Measurements from ENCODE around the gene AKT1S1. TPM values are rescaled to one million over a fixed set of nuclear protein-coding genes. Genes with fewer than 3 reads are reported as not detected.

Gene AKT1S1
- total RNA-seq, 2 donors from 2014 or later = 19.2 to 33.8 TPM

DNA sequence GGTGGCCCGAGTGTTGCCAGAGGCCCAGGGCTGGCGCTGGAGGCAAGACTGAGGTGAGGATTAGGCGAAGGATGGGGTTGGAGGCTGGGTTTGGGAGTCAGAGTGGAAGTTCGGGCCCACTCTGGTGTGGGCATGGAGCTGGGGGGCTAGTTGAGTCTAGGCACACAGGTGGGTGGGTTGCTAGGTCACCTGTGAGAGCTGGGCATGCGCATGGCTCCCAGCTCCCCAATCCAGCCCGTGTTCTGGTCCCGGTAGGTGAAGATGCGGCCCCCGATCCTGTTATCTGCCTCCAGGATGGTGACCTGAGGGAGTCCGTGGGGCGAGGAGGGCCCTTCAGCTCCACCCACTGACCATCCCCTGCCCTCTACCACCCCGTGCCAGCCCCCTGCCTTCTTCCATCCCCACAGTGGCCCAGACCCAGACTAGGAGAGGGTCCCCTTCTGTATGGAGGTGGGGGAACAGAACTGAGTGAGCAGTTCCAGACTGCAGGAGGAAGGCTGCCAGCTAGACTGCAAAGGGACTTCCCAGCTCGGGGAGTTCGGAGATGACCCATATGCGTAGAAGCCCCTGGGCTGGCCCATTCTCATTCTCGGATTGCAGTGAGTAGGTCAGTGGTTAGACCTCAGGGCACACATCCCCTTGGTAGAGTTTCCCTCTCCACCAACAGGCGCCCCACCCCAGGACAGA is 17.9 kb upstream of the AKT1S1 start:
- H3K27ac Mint-ChIP-seq = peak overlapping the region; percentile 100
- peak overlapping the region; percentile 96 for H3K4me3 Mint-ChIP-seq
- H3K27me3 Mint-ChIP-seq = no peaks in the 10 kb centered on the region
- peaks cover 54% of the 10 kb centered on the region for H3K4me1 Mint-ChIP-seq
- DNase-seq = peak; percentile 28 to 57 (median 50)
- peaks cover 3% of the 10 kb centered on the region for H3K36me3 Mint-ChIP-seq (ENCODE audit: low read depth)
- H3K9me3 ChIP-seq (ENCODE audit: control insufficient read depth, low read length, poor library complexity, severe bottlenecking) = no peaks in the 10 kb centered on the region
- peak; percentile 16 for ATAC-seq

DNA sequence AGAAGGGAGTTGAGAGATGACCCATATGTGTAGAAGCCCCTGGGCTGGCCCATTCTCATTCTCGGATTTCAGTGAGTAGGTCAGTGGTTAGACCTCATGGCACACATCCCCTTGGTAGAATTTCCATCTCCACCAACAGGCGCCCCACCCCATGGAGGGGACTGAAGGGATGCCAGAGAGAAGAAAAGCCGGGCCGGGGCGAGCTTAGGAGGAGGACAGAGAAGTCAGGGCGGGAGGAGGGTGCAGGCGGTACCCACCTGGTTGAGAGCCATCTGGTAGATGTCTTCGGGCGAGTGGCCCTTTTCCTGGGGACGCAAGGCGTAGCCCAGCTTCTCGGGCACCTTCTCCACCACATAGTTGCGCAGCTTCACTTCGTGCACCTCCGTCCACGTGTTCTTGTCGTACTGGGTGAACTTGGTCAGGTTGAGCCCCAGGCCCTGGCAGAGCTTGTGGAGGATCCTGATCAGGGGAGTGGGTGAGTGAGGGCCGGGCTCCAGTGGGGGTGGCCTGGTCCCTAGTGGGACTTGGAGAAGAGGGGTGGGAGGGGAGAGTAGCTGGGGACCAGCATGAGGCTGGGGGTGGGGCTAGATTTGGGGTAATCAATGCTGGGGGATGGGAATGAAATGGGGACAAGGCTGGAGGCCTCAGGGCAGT is 17.0 kb upstream of the AKT1S1 start:
- Mint-ChIP-seq H3K4me3 (peak overlapping the region; percentile 96), H3K4me1 (peaks cover 54% of the 10 kb centered on the region), H3K27ac (peak overlapping the region; percentile 100), H3K36me3 (ENCODE audit: low read depth) (peaks cover 3% of the 10 kb centered on the region), H3K27me3 (no peaks in the 10 kb centered on the region)
- ATAC-seq (no peak), DNase-seq (no peak)
- no peaks in the 10 kb centered on the region for H3K9me3 ChIP-seq (ENCODE audit: control insufficient read depth, low read length, poor library complexity, severe bottlenecking)

DNA sequence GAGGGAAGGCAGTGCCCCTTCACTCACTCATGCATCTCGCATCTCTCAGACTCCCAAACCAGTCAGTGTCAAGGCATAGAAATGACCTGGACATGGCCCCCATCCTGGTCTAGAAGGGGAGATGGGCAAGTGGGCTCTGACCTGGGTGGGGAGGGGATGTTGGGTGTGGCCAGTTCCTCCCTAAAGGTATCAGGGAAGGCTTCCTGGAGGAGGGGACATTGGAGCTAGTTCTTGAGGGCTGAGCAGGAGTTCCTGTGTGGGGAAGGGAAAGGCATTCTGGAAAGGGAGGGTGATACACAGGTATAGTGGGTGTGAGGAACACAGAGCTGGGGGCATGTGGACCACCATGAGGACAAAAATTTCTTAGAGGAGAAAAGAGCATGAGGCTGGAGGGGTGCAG is 15.6 kb upstream of the AKT1S1 start:
- Mint-ChIP-seq H3K4me3 (peak overlapping the region; percentile 66), H3K36me3 (ENCODE audit: low read depth) (peaks cover 3% of the 10 kb centered on the region), H3K4me1 (peaks cover 54% of the 10 kb centered on the region), H3K27me3 (no peaks in the 10 kb centered on the region), H3K27ac (peak overlapping the region; percentile 100)
- ATAC-seq (no peak), DNase-seq (no peak)
- no peaks in the 10 kb centered on the region for H3K9me3 ChIP-seq (ENCODE audit: control insufficient read depth, low read length, poor library complexity, severe bottlenecking)

DNA sequence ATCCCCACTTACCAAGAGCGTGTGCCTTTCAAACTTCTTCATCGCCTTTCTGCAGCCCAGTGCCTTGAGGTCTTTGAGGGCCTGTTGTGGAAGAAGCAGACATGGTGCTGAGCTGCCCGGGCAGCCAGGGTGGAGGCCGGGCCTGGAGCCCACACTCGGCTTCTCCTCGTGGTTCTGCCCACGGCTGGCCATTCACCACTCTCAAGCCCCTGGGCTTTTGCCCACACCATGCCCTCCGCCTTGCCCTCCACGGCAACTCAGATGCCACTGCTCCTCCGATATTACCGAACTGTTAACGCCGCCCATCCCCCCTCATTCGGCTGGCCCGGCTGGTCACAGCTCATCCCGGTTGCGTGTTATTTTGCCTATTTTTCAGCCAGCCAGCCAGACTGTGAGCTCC is 14.2 kb upstream of the AKT1S1 start:
- no peaks in the 10 kb centered on the region for H3K27me3 Mint-ChIP-seq
- ATAC-seq = no peak
- DNase-seq = no peak
- peak overlapping the region; percentile 70 for H3K4me3 Mint-ChIP-seq
- peak overlapping the region; percentile 100 for H3K27ac Mint-ChIP-seq
- peaks cover 3% of the 10 kb centered on the region for H3K36me3 Mint-ChIP-seq (ENCODE audit: low read depth)
- H3K9me3 ChIP-seq (ENCODE audit: control insufficient read depth, low read length, poor library complexity, severe bottlenecking) = no peaks in the 10 kb centered on the region
- H3K4me1 Mint-ChIP-seq = peaks cover 41% of the 10 kb centered on the region

DNA sequence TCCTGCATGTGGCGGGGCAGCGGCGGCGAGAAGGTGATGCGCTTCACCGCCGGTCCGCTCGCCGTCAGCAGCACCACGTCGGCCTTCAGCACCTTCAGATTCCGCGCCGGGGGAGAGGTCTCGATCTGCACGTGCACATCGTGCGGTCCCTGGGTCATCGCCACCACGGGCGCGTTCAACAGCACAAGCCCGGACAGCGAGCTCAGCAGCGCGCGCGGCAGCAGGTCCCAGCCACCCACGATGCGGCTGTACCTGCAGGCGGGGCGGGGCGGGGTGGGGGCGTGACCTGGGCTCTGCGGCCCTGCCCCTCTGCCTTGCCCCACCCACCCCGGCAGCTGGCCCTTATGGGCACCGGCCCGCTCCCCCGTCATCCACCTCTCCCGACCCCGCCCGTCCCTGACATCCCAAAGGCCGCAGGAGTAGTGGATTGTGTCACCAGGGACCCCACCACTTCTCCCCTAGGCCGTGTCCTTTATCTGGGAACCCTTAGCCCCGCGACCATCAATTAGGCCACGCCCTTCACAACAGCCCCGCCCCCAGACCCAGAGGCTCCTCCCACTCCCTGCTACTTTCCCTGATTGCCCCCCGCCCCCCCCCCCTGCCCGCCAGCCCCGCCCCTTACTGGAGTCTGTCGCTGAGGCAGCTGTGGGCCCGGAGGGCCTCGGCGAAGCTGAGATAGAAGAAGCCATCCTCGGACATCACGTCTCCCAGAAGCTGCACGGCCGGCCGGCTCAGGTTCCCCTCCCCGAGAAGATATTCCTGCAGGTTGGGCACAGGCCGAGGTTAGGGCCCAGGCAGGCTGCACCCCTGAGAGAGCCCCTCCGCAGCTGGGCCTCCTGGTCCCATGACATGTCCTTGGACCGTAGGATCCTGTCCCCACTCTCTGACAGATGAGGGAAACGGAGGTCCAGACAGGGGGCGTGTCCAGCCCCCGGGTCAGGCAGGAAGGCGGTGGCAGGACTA is 13.5 kb upstream of the AKT1S1 start:
- Mint-ChIP-seq H3K36me3 (ENCODE audit: low read depth) (peaks cover 3% of the 10 kb centered on the region), H3K4me1 (peaks cover 37% of the 10 kb centered on the region), H3K4me3 (peak overlapping the region; percentile 83), H3K27ac (peak overlapping the region; percentile 100), H3K27me3 (no peaks in the 10 kb centered on the region)
- no peaks in the 10 kb centered on the region for H3K9me3 ChIP-seq (ENCODE audit: control insufficient read depth, low read length, poor library complexity, severe bottlenecking)
- ATAC-seq (peak; percentile 72), DNase-seq (peak; percentile 64 to 77 (median 76))

DNA sequence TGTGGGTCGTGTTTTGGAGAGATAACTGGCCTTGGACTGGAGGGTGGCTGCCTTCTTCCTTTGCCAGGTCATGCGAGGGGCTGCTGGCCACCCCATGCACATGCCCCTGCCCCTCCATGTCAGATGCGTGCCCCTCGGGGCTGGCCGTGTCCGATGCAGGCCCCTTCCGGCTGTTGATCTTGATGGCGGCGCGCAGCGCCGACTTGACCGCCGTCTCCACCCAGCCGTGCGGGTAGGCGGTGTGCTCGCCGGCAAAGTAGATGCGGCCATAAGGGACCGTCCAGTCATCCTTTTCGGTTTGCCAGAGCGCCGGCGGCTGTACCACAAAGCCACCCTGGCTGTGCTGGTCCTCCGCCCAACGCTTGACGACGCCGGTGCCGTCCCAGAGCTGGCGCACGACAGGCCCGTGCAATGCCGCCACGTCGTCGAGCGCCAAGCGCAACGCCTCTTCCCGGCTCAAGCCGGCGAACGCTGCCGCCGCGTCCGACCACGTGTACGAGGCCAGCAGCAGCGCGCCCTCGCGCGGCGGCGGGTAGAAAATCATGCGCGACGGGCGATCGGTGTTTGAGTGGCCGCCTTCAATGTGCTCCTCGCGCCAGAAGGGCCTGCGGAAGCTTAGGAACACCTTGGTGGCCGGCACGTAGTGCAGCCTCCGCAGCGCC is 12.7 kb upstream of the AKT1S1 start:
- Mint-ChIP-seq H3K36me3 (ENCODE audit: low read depth) (peaks cover 5% of the 10 kb centered on the region), H3K4me1 (peaks cover 33% of the 10 kb centered on the region), H3K27ac (peak overlapping the region; percentile 100), H3K27me3 (no peaks in the 10 kb centered on the region), H3K4me3 (peak overlapping the region; percentile 83)
- no peaks in the 10 kb centered on the region for H3K9me3 ChIP-seq (ENCODE audit: control insufficient read depth, low read length, poor library complexity, severe bottlenecking)
- peak; percentile 61 for ATAC-seq
- DNase-seq = peak; percentile 62 to 71 (median 63)

DNA sequence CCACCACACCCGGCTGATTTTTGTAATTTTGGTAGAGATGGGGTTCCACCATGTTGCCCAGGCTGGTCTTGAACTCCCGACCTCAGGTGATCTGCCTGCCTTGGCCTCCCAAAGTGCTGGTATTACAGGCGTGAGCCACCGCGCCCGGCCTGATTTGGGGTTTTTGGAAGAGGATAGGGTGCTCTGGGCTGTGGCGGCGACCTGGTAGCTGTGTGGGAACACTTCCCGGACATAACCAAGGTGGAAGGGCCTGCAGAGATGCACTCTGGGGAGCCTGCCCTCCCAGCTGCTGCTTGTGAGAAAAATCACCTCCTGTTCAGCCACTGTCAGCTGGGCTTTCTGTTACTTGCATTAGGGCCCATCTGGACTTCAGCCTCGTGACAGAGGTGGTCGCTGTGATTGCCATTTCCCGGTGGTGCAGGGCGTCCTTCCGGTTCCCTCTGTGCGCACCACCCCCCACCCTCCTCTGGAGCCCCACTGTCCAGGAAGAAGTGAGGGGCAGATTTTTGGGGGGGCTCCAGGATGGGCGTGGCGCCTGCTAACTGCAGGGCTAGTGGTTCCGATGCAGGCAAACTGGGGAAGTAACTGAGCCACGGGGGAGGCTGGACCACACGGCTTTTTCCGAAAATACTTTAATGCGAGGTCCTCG is 12.0 kb upstream of the AKT1S1 start:
- Mint-ChIP-seq H3K4me3 (peak overlapping the region; percentile 83), H3K27me3 (no peaks in the 10 kb centered on the region), H3K4me1 (peaks cover 28% of the 10 kb centered on the region), H3K36me3 (ENCODE audit: low read depth) (peaks cover 5% of the 10 kb centered on the region), H3K27ac (peak overlapping the region; percentile 100)
- no peak for ATAC-seq
- H3K9me3 ChIP-seq (ENCODE audit: control insufficient read depth, low read length, poor library complexity, severe bottlenecking) = no peaks in the 10 kb centered on the region
- DNase-seq = no peak

DNA sequence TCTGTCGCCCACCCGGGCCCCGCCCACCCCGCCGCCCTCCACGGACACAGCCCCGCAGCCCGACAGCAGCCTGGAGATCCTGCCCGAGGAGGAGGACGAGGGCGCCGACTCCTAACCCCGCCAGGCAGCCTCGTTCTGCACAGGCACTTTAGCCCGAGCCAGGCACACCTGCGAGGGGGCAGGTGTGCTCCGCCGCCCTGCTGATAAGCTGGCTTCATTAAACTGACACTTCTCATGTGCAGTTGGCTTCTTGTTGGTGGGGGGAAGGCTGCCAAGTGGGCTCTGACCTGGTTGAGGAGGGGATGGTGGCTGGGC is 11.3 kb upstream of the AKT1S1 start:
- Mint-ChIP-seq H3K4me1 (peaks cover 24% of the 10 kb centered on the region), H3K36me3 (ENCODE audit: low read depth) (peaks cover 5% of the 10 kb centered on the region)

DNA sequence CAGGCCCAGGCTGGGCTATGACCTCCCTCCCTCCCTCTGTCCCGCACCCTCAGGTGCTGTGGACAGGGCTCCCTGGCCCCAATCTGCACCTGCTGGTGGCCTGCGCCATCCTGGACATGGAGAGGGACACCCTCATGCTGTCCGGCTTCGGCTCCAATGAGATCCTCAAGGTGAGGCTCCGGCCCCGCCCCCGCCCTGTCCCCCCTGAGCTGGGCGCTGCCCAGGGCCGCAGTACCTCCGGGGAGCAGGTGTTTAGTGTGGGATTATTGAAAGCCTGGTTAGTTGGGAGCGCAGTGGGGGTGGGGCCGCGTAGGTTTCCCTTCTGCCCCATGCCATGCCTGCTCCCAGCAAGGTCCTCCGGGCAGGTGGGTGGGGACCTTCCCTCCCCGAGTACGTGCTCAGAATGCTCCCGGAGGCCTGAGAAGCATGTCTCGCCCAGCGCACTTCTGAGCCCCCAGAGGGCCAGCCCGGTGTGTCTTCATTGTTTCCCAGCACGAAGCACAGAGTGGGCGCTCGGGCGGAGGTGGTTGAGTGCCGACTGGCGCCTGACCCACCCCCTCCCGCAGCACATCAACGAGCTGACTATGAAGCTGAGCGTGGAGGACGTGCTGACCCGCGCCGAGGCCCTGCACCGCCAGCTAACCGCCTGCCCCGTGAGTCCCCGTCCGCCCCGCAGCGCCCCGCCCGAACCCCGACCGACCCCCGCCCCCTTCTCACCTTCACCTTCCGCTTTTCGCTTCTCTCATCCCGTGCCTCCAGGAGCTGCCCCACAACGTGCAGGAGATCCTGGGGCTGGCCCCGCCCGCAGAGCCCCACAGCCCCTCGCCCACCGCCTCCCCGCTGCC is 10.7 kb upstream of the AKT1S1 start:
- H3K36me3 Mint-ChIP-seq (ENCODE audit: low read depth) = peaks cover 5% of the 10 kb centered on the region
- H3K27me3 Mint-ChIP-seq = no peaks in the 10 kb centered on the region

More for the DNA sequence above, 11.3 kb upstream of the AKT1S1 start:
- DNase-seq (no peak), ATAC-seq (no peak)
- Mint-ChIP-seq H3K27ac (peak overlapping the region; percentile 100), H3K27me3 (no peaks in the 10 kb centered on the region), H3K4me3 (peak overlapping the region; percentile 83)
- no peaks in the 10 kb centered on the region for H3K9me3 ChIP-seq (ENCODE audit: control insufficient read depth, low read length, poor library complexity, severe bottlenecking)

DNA sequence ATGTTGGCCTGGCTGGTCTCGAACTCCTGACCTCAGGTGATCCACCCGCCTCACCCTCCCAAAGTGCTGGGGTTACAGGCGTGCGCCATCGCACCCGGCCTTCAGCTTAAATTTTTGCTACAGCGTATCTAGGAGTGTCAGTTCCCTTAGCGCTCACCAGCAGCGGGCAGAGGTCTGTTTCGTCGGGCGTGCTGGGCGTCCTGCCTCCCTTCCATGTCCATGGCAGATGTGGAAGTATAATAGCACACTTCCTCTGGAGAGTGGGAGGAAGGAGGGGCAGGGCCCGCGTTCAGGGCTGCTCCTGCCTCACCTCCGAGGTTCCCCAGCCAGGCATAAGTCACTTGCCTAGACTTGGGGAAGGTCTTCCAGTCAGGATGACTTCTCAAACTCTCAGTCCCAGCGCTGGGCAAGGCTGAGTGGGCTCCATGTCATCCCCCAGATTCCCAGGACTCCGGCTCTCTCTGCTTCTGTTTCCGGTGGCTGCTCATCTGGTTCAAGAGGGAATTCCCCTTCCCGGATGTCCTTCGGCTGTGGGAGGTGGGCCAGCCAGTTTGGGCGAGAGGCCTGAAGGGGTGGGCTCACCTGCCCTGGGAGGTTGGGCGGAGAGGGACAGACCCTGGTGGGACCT is 10.0 kb upstream of the AKT1S1 start:
- H3K9me3 ChIP-seq (ENCODE audit: control insufficient read depth, low read length, poor library complexity, severe bottlenecking) = no peaks in the 10 kb centered on the region
- H3K36me3 Mint-ChIP-seq (ENCODE audit: low read depth) = peaks cover 2% of the 10 kb centered on the region
- ATAC-seq (no peak), DNase-seq (no peak)
- no peaks in the 10 kb centered on the region for H3K27me3 Mint-ChIP-seq
- H3K4me1 Mint-ChIP-seq = peaks cover 13% of the 10 kb centered on the region
- peak overlapping the region; percentile 25 for H3K4me3 Mint-ChIP-seq
- peak overlapping the region; percentile 100 for H3K27ac Mint-ChIP-seq

More for the DNA sequence above, 10.7 kb upstream of the AKT1S1 start:
- peak overlapping the region; percentile 100 for H3K27ac Mint-ChIP-seq
- no peak for ATAC-seq
- H3K4me3 Mint-ChIP-seq = peak overlapping the region; percentile 49
- DNase-seq = no peak
- peaks cover 18% of the 10 kb centered on the region for H3K4me1 Mint-ChIP-seq
- no peaks in the 10 kb centered on the region for H3K9me3 ChIP-seq (ENCODE audit: control insufficient read depth, low read length, poor library complexity, severe bottlenecking)

DNA sequence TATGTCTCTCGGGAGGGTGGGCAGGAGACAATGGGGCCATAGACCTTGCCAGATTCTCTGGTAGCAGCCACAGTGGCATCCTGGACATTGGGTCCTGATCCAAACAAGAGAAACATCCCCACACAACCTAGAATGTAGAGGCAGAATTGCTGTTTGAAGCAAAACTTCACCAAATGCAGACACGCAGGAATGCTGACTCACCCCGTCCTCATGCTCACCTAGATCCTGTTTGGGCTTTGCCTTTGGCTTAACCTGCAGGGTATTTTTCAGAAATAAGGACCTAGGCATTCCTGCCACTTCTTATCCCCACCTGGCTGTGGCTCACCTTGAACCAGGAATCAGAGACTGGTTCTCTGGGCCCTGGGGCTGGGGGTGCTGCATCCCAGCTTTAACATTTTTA is 7.6 kb upstream of the AKT1S1 start:
- DNase-seq (no peak), ATAC-seq (no peak)
- Mint-ChIP-seq H3K4me1 (peaks cover 7% of the 10 kb centered on the region), H3K27ac (peak overlapping the region; percentile 49), H3K27me3 (no peaks in the 10 kb centered on the region), H3K36me3 (ENCODE audit: low read depth) (peaks cover 2% of the 10 kb centered on the region), H3K4me3 (peak overlapping the region; percentile 12)
- no peaks in the 10 kb centered on the region for H3K9me3 ChIP-seq (ENCODE audit: control insufficient read depth, low read length, poor library complexity, severe bottlenecking)
